ENCODE data around the gene ATG3. TPM values are rescaled to one million over a fixed set of nuclear protein-coding genes. Genes with fewer than 3 reads are reported as not detected.

ATG3 gene
- total RNA-seq = 10 to 100 TPM; 40.5 to 52.7 TPM
- long read RNA-seq, transcript ATG3-201 (12 exons, 1,570 nt) = major isoform, 63 of 71 reads
- long read RNA-seq, partial matches to known transcripts = 2 of 71 reads
- long read RNA-seq, other reads (novel, unspliced or antisense) = 4 of 71 reads

DNA sequence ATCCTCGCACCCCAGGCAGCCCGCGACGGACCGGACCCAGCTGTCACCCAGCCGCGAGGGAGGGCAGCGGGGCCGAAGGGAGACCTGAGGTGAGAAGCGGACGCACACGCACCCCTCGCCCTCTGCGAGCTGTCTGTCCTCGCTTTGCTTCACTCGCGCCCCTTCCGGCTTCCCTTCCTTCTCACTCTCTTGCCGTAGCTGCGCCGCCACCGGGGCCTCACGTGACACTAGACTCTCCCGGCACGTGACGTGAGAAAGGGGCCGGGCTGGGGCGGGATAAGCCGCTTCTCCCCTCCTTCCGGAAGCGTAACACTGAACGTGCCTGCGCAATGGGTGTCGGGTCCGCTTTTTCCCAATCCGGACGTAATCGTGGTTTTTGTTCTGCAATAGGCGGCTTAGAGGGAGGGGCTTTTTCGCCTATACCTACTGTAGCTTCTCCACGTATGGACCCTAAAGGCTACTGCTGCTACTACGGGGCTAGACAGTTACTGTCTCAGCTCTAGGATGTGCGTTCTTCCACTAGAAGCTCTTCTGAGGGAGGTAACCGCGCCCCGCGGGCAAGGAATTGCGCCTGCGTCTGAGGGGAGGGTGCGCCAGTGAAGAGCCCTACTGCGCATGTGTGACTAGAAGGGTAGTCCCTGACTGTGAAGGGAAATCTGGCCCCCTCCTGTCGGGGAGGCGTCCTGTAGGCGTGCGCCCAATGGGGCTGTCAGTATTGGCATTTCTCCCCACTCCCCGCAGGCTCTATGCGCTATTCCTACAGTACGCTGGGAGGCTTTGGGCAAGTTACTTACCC lies at the start of gene ATG3, which contains the start of gene SLC35A5:
TSS of gene ATG3 (minus strand) at position 229 of the 796 bp plus-strand sequence. CDS start 434 bp downstream, outside the sequence.
TSS of gene SLC35A5 (plus strand) at position 312 of the 796 bp plus-strand sequence. CDS start 1,359 bp downstream, outside the sequence.
- intact Hi-C loops (cut with DNase I) = no loop called here
- DNase-seq = peak; percentile 98
- peak; percentile 98 for ATAC-seq

DNA sequence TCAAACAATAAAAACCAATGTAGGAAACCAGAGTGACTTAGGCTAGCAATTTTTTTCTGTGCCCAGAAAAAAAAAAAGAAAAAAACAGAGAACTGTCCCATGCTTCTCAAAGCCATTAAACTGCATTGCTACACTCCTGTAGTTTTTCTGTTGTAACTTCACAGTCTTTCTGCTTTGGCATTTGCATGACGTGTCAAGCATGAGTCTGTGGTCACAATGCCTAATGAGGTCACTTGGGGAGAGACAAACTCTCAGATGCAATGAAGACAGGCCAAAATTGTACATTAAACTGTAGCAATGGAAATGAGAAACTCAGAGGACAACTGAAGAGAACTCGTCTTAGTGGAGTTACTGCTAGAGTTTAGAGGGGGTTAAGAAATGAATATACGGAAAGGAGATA lies 48.4 kb upstream of the ATG3 start:
- no peak for DNase-seq
- intact Hi-C loops (cut with DNase I) = no loop called here
- no peak for ATAC-seq

DNA sequence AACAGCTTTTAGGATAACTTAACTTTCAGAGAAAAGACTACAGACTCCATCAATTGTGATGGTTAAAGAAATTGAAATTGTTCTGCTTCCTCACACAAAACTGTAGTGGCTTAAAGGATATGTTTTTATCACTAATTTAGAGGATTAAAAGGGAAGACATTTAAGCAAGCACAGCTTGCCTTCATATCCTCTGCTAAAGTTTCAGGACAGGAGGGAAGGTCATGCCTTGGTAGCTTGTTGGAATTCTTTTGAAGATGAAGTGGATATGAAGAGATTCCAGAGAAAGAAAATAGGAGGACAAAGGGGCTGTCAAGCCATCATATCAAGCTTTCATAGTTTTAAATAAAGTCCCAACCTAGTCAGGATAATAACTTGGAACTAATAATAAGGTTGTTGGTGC lies 46.1 kb upstream of the ATG3 start:
- no peak for DNase-seq
- ATAC-seq = no peak
- intact Hi-C loops (cut with DNase I) = no loop called here

DNA sequence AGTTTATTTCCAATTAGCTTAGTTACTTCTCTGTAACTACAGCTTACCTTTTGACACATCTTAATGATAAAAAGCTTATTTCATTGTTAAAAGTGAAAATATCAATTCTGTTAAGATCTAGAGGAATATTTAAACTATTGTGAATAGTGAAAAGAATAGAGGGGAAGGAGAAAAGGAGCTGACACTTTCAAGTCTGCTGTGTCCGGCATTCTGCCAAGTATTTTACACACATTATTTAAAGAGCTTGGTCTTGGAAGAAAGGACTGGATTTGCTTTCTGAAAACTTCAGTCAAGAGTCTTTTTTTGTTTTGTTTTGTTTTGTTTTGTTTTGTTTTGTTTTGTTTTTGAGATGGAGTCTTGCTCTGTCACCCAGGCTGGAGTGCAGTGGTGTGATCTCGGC lies 44.3 kb upstream of the ATG3 start:
- intact Hi-C loops (cut with DNase I) = no loop called here
- DNase-seq (no peak), ATAC-seq (no peak)

GRCh38 chr3:112605285-112605684 lies 43.5 kb upstream of the ATG3 start:
- ATAC-seq (peak; percentile 50 to 58), DNase-seq (no peak)
- intact Hi-C loops (cut with DNase I) = no loop called here

DNA sequence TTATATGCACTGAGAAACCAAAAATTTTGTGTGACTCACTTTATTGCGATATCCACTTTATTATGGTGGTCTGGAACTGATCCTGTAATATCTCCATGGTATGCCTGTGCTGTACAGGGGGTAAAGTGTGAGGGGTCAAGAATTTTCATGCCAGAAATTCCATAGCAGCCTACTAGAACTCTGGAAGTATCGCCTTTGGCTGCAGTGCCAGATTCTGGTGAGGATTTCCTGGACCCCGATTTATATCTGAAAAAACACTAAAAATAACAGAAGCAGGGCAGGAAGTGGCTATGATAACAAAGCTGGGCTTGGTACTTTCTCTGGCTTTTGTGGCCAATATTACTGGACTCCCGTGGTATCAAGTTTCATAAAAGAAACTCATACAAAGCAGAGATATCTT lies 42.8 kb upstream of the ATG3 start:
- intact Hi-C loops (cut with DNase I) = no loop called here
- ATAC-seq (peak; percentile 47 to 48), DNase-seq (peak; percentile 31)

DNA sequence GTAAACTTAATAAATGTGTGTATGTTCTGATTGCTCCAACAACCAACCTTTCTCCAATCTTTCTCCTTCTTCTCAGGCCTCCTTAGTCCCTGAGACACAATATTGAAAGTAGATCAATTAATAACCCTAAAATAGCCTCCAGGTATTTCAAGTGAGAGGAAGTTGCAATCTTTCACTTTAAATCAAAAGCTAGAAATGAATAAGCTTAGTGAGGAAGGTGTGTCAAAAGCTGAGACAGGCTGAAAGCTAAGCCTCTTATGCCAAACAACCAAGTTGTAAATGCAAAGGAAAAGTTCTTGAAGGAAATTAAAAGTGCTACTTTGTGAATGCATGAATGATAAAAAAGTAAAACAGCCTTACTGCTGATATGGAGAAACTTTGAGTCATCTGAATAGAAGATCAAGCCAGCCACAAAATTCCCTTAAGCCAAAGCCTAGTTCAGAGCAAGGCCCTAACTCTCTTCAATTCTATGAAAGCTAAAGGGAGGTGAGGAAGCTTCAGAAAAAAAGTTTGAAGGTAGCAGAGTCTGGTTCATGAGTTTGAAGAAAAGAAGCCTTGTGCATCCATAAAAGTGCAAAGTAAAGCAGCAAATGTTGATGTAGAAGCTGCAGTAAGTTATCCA lies 40.6 kb upstream of the ATG3 start:
- ATAC-seq = no peak
- no peak for DNase-seq
- intact Hi-C loops (cut with DNase I) = no loop called here

DNA sequence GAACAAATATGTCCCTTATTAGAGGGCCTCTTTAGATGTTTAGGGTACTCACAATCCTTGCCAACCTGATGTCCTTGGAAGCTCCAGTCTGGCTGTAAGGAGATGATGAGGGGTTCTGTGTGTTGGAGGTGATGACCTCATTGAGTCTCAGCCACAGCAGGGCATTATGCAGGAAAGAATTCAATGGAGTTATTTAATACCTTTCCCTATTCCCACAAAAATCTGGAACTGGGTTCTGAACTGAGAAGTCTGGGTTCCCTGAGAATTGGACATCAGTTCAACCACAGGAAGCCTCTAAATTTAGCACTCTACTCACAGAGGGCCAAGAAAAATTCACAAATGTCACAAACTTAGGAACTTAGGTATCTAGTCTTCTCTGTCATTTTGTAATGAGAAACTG lies 37.0 kb upstream of the ATG3 start:
- ATAC-seq (no peak), DNase-seq (no peak)
- intact Hi-C loops (cut with DNase I) = no loop called here

GRCh38 chr3:112597945-112598344 lies 36.2 kb upstream of the ATG3 start:
- ATAC-seq = no peak
- no peak for DNase-seq
- intact Hi-C loops (cut with DNase I) = no loop called here

DNA sequence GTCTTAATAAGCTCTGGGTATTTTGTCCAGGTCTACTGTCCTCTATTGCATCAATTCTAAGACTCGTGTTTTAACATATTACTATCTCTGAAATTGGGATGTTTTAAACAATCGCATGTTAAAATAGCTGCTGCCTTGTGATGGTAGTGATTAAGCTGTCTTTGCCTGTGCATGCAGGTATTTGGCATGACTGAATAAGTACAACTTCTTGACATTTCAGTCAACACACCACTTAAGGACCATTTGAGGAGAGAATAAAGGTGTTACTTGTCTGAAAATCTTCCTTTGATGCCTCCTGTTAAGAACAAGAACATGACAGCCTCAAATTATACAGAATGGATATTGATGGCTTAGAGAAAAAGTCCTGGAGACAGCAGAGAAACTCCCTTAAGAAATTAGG lies 33.1 kb upstream of the ATG3 start:
- ATAC-seq = no peak
- DNase-seq = no peak
- intact Hi-C loops (cut with DNase I) = no loop called here

GRCh38 chr3:112593258-112593657 lies 31.5 kb upstream of the ATG3 start:
- intact Hi-C loops (cut with DNase I) = no loop called here
- no peak for ATAC-seq
- DNase-seq = no peak

DNA sequence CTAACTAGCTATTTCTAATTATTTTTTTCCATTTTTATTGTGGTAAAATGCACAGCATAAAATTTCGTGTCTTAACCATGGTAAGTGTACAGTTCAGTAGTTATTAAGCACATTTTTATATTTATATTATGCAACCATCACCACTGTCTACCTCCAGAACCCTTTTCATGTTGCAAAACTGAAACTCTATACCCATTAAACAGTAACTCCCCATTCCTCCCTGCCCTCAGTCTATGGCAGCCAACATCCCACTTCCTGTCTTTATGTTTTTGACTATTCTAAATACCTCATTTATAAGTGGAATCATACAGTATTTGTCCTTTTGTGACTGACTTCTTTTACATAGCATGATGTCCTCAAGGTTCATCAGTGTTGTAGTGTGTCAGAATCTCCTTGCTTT lies 25.6 kb upstream of the ATG3 start:
- no peak for ATAC-seq
- intact Hi-C loops (cut with DNase I) = no loop called here
- no peak for DNase-seq

DNA sequence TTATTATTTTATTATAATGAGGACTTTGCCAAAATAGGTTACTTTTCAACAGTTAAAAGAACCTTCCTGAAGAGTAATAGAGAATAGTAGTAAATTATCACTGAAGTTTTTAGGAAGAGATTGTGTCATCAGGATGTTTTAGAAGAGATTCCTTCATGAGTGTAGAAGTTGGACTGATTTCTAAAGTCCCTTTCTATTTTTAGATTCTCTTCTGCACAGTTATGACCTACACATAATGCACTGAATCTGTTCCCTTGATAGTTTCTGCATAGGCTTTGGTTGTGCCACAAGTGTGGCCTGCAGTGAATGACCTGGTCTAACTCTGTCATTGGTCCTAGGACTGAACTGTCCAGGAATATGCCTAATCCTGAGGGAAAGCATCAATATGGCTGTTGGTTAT lies 24.0 kb upstream of the ATG3 start:
- intact Hi-C loops (cut with DNase I) = loop anchor here in 1 of 2 donors (2.0 kb wide), 1 partner anchor 395 kb away; no protein-coding TSS in a partner anchor
- ATAC-seq (no peak), DNase-seq (no peak)

DNA sequence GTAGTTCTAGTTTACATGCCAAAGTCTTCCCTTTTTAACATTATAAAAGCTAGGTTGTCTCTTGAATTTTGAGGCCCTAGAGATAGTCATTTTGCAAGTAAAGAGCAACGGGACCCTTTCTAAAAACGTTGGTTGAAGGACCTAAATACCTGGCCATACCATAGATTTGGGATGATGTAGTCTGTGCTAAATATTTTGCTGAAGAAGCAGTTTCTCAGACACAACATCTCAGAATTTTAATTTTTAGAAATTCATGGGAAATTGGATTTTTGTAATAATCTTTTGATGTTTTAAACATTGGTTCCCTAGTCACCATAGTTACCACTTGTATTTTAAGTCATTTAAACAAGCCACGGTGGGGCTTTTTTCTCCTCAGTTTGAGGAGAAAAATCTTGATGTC lies 21.3 kb upstream of the ATG3 start:
- DNase-seq (no peak), ATAC-seq (no peak)
- intact Hi-C loops (cut with DNase I) = no loop called here

- intact Hi-C loops (cut with DNase I) = no loop called here
Measured at GRCh38 chr3:112582244-112582874, 20.6 kb upstream of the ATG3 start.

GRCh38 chr3:112579697-112580096 lies 17.9 kb upstream of the ATG3 start:
- ATAC-seq (peak in 1 of 2 donors; percentile 26), DNase-seq (no peak)
- intact Hi-C loops (cut with DNase I) = no loop called here

More at GRCh38 chr3:112582244-112582874, 20.6 kb upstream of the ATG3 start:
- ATAC-seq (peak in 1 of 2 donors; percentile 54), DNase-seq (no peak)

- DNase-seq = no peak
- ATAC-seq = no peak
- intact Hi-C loops (cut with DNase I) = no loop called here
Measured at GRCh38 chr3:112579232-112579631, 17.5 kb upstream of the ATG3 start.

DNA sequence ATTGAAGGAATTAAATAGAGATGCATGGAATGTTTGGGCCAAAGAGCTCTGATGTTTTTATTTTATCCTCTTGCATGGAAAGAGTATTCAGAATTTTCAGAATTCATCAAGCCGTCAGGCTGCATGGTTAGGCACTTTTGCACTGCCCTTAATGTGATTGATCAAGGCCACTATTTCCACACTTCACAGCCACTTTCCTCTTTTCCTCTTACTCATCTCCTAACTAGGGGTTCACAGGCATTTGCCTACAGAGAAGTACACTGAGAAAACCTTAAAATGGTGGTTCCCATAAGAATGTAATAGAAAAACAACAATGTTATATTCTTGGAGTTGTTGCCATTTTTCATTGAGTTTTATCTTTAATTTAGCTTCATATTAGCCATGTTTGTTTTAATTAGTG lies 10.9 kb upstream of the ATG3 start:
- ATAC-seq (no peak), DNase-seq (no peak)
- intact Hi-C loops (cut with DNase I) = no loop called here

DNA sequence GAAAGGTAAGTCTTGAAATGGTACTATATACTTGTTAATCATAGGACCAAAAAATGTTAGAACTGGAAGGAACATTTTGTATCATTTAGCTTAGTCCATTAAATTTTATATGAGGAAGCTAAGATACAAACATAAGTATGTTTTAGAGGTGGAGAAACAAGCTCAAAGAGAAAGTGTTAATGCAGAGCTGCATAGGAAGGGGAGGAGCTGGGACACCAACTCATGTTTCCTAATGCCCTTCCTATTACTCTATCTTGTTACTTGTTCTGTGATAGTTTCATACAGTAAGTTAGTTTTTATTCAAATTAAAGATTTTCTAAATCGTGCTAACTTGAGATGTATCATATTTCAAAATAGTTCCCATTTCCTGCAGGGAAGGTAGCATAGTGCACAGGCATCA lies 7.5 kb upstream of the ATG3 start:
- ATAC-seq (no peak), DNase-seq (no peak)
- intact Hi-C loops (cut with DNase I) = no loop called here

GRCh38 chr3:112568642-112569041 lies 6.9 kb upstream of the ATG3 start:
- intact Hi-C loops (cut with DNase I) = no loop called here
- ATAC-seq (peak in 1 of 2 donors; percentile 38), DNase-seq (no peak)

Measured in left cardiac atrium (tissue), 4 donors.